Stimulated activated CD4-positive, alpha-beta T cell treated with anti-CD3 and anti-CD28 coated beads, Interleukin-1b, Interleukin-23, amount 100 ng/mL, for 4 hours (primary cell): ENCODE data around the gene LPAR2.

ENCODE experiments used
- DNase-seq, 2 donors: peaks; one replicate each; pipeline ENCODE4 v3.0.0-alpha.2; 2020; ENCODE audit warnings: low read depth in 2 of 2

Gene LPAR2

DNA sequence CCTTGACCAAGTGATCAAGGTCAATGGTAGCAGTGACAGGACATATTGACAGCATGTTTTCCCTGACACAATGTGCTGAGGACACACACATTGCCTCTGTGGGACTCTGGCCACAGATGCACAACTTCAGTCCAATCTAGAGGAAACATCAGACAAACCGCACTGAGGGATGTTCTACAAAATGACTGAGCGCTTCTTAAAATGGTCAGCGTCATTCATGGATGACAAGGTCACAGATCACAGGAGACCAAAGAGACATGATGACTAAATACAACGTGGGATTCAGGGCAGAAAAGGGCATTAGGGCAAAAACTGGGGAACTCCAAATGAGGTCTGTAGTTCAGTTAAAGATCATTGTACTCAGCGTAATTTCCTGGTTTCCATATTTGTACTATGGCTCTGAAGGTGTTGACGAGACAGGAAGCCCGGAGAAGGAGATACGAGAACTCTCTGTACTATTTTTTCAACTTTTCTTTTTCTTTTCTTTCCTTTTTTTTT is 30.2 kb downstream of the LPAR2 start:
- DNase-seq = peak in 1 of 2 donors; percentile 51

DNA sequence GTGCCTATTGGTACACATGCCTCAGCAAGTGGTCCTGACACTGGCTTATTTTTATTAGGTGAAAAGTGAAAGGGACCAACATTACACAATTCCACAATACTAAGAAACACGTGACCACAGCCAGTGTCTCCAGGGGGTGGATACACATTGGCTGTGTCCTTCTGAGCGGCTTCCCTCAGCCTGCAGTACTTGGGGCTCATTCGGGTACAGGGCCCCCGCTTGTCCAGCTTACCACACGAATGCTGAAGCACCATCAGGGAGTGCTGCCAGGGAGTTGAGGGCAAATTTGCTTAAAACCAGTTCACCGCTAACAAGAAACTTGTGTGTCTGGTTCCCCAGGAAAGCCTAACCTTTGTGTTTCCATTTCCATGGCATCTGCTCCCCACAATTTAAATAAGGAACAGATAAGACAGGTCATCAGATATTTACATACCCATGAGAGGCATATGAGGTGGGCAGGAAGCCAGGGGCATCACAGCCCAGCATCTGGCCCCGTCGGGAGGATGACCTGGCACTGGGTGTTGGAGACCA is 32.8 kb downstream of the LPAR2 start:
- DNase-seq = no peak

DNA sequence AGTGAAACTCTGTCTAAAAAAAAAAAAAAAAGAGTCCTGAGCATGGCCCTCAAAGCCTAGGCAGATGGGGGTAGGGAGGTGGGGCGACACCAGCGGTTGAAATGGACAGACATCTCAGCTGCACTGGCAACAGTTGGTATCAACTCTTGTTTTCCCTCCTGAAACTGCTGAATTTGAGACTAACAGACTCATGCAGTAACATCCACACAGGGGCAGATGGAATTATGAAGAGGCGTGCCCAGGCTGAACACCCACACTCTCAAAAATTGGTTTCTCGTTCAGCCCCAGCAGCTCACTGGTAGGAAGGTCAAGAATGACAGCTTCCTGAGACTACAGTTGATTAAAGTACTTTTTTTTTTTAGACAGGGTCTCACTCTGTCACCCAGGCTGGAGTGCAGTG is 33.6 kb downstream of the LPAR2 start:
- DNase-seq = no peak

DNA sequence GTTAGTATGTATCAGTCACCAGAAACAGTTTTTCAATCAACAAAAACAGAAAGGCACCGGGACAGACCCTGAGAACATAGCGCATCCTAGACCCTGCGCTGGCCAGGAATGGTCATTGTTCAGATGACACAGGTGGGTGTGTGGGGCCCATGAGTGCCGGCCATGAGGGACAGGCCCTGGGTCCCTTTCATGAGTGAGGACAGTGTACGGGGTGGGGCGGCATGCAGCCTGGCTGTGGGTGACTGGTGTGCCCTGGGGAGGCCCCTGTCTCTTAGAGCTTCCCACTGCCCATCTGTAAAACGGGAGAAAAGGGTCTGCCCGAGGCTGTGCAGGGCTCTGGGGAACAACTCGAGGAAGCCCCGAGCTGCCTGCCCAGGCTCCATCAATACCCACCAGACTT is 35.3 kb downstream of the LPAR2 start:
- no peak for DNase-seq

DNA sequence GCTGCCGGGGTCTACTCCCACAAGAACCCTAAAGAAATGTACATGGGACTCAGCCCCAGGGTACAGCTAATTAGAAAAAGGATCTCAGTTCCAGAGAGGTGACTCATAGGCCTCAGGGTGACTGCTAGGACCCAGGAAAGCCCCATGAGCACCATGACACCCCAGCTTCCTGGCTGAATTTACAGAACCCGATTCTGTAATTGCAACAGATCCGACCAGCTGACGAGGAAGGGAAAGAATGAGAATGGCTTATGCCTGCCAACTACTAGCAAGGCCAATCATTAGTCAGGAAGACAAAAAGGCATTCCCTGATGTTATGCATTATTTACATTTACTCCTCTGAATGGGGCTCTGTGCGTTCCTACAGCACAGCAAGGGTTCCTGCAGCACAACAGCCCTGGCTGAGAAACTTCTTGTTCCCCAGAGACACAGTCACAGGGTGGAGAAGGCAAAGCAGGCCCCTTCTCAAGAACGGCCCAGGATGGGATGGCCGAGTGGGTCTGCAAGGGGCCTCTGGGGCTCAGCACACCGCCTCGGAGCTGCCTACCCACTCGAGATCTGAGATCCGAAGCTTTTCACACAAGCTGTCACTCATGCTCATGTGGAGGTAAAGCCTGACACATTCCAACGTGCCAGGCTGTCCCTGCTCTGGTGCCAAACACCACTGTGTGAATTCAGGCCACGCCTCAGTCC is 36.7 kb downstream of the LPAR2 start:
- peak; percentile 38 to 56 for DNase-seq

DNA sequence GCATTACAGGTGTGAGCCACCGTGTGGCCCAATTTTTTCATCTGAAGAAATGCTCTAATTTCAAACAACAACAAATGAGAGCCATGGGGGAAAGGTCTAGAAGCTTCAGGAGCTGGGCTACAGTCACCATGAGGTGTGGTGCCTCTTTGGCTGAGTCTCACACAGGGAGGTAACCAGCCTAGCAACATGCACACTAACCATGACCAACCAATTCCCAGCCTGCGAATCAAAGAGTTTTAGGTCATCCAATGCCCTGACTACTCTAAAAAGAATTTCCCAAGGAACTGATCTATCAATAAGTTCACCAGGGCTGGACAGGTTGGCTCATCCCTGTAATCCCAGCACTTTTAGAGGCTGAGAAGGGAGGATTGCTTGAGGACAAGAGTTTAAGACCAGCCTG is 39.5 kb downstream of the LPAR2 start:
- no peak for DNase-seq

DNA sequence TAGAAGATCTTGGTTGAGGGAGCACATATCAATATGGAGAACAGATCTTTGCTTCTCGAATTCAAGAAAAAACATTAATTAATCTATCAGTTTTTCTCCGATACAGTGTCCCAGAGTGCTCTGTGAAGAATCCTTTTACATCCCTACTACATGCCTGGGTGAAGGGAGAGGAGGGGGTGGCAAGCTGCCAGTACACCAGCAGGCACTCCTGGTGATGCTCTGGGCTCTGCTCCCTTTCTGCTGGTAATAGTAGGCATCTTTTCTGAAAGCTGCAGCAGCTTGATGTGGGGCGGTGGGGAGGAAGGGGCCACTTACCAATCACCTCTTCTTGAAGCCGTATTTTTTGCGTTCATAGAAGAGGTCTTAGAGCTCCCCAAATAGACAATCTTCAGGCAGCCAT is 40.2 kb downstream of the LPAR2 start:
- no peak for DNase-seq

DNA sequence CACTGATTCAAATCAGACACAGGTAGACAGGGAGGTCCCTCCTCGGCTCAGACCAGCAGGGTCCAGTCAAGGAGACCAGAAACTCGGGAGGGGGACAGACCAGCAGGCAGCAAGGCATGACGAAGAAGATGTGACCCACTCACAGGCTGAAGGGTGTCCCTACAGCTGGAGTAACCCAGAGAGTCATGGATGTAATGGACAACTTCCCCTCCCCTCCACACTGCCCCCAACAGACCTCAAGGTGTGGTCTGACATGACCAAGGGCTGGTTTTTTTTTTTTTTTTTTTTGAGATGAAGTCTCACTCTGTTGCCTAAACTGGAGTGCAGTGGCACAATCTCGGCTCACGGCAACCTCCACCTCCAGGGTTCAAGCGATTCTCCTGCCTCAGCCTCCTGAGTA is 43.7 kb downstream of the LPAR2 start:
- no peak for DNase-seq

DNA sequence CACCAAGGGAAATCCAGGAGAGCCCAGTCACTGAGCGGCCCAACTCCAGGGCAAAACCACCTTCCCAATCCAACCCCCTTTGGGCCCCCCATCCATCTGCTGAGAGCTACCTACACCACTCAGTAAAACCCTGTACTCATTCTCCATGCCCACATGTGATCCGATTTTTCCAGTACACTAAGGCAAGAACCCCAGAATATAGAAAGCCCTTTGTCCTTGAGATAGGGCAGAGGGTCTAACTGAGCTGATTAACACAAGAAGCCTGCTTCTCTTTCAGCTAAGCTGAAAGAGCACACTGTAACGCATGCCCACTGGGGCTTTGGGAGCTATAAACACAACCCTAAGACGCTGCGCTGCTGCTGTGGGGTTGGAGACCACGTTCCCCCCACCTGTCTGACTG is 45.5 kb downstream of the LPAR2 start:
- DNase-seq = no peak

DNA sequence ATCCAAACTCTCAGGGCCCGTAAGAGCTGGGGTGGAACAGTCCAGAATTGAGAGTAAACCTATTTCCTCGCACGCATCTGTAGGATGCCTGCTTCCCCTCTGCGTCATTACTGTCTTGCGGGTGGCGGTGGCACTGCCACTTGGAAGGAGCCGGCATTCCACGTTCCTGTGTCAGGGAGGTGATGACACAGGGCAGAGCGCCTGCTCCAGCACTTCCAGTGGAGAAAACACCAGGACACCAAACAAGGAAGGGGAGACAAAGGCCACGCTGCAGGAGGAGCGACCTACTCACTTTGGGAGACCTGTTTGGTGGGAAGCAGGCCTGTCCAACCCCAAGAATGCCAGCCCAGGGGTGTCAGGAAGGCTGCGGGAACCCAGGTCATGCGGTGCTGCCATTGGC is 46.6 kb downstream of the LPAR2 start:
- no peak for DNase-seq

DNA sequence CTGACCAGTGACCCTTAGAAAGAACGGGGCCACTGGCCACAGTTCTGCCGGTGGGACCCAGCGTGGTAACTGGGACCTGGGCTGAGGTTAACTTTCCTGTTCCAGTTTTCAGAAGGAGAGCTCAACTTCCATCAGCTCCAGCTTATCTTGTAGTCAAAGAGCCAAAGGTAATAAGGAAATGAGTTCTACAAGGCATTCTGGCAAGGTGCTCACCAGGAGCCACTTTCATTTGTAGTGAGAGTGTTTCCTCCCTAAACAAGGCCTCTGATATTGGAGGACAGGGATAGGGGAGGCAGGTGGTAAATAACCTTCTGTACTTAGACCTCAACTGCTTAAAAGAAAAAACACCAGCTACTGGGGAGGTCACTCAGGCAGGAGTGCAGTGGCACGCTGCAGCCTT is 47.6 kb downstream of the LPAR2 start:
- DNase-seq = no peak

DNA sequence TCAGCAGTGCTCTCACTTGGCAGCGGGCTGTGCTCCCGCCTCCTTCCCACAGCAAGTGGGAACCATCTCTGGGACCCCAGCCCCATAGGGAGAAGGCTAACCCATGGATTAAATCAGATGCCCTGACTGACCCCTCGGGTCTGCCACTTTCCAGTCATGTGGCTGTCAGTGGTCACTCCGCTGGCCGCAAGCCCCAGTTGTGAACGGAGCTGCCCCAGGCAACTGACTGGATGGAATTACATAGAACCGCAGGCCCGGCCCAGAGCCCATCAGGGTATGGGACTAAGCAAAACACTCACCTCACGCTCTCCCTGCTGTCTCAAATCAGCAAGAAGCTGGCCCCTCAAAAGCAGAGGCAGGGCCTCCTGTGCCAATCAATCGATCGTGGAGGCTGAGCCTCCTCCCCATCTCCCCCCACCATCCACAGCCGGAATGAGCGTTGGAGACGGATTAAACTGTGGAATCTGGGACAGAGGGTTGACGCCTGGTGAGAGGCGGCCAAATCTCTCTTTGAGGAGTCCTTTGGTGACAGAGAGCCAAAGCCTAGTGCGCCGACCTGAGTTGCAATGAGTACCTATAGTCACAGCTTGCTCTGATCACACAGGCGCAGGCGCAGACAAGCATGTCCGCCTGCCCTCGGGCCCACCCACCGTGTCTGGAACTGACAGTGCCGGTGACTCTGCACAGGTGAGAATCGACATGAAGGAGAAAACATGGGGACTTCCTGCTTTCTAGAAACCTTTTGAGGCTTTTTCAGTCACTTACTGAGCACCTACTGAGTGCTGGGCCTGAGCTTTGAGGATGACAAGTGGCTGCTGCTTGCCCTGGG is 48.3 kb downstream of the LPAR2 start:
- no peak for DNase-seq

DNA sequence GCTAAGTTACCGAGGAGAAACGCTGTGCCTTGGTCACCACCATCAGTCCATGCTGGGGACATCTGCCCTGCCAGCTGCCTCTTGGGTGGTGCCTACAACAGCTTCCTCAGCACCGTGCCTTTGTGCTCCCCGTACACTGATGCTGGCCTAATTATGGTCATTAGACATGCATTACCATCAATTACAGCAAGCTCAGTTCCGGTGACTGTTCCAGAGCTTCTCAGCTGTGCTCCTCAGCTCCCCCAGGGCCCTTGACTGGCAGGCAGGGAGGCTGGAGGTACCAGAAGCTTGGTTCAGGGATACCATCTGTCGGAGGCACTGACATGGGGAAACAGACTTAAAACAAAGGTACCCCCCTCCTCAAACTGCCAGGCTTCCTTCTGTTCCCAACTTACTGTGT is 49.8 kb downstream of the LPAR2 start:
- no peak for DNase-seq

DNA sequence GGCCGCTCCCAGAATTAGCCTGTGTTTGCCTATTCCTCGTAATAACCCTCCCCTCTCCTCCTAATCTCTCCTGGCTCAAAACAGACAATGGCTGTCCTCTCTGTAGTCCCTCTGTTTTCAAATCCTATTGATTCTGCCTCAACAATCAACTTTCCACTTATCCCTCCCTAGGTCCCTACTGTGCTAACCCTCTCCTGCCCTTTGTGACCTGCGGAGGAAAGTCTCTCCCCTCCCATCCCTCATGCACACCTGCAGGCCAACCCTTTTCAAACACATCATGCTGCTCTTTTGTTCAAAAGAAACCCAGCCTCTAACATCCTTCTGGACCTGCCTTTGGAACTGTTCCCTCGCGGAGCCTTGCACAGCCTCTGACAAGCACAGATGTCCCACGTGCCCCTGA is 52.6 kb downstream of the LPAR2 start:
- no peak for DNase-seq
